ENCODE measurements around the gene GLI3.

The GLI3 gene

DNA sequence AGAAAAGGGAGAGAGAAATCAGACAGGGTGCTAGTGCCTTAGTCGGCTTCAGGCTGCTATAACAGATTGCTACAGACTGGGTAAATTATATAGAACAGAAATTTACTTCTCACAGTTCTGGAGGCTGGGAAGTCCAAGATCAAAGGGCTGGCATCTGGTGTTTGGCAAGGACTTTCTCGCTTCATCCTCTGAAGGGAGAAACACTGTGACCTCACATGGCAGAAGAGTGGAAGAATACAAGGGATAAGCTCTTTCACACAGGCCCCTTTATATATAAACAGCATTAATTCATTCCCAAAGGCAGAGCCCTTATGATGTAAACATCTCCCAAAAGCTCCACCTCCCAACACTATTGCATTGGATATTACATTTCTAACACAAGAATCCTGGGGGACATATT is 298.6 kb downstream of the GLI3 start:
- no peak for DNase-seq (ENCODE audit: low read depth in 2 of 3, low spot score in 1 of 3)

DNA sequence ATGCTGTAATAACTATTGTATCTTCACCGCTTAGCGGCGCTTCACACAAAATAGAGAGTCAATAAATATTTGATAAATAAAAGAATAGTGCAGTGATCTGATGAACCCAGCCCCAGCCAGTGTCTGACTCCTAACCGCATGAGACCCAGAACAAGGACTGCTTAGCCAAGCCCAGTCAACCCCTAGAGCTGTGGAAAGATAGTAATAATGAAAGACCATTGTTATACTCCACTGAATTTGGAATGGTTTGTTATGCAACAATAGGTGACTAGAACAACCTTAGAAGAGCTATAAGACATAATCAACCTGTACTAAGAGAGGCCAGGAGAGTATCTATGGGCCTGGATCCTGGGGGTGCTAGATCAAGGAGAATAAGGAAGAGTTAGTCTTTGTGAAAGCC is 303.6 kb downstream of the GLI3 start:
- no peak for DNase-seq (ENCODE audit: low read depth in 2 of 3, low spot score in 1 of 3)

DNA sequence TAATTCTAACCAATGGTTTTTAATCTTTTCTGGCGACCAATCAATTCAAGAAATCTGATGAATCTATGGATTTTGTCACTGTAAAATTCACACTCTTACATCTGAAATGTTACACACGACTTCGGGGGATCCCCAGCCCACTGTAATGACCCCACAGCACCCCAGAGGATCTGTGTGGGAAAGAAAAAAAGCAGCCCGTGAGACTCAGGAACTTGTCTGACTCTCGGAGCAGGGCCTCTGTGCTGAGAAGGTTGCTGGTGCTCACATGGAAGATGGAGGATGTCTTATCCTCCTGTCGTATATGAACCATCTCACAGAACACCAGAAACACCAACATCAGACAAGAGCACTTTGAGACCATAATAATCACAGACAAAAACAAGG is 305.8 kb downstream of the GLI3 start:
- no peak for DNase-seq (ENCODE audit: low read depth in 2 of 3, low spot score in 1 of 3)

DNA sequence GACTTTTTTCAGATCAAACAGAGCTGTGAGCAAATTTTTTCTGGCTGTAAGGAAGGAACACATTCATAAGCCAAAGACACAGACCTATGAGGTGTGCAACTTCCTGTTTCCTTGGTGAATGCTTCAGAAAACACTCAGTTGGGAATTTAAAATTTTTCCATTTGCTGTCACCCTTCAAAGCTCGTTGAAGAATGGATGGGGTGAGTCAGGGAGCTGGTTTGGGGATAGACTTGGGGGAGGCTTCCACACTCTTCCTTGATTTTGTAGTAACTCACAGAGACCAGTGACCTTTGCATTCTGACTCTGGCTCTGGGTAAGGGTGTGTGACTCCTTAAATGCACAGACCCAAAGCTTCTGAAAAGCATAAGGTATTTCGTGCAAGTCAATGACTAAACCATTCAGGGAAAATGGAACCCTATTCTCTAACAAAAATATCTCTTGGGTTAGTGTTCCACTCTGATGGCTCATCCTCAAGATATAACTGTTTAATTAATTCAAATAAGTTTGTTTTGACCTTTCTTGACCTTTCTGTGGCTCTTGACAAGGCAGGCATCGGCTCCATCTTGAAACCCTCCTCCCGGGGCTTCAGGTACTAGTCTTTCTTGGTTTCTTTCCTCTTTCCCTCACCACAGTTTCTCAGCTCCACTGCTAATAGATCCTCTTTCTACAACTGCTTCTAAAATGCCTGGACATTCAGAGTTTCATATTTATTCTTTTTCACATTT is 306.3 kb downstream of the GLI3 start:
- DNase-seq (ENCODE audit: low read depth in 2 of 3, low spot score in 1 of 3), result no peak

DNA sequence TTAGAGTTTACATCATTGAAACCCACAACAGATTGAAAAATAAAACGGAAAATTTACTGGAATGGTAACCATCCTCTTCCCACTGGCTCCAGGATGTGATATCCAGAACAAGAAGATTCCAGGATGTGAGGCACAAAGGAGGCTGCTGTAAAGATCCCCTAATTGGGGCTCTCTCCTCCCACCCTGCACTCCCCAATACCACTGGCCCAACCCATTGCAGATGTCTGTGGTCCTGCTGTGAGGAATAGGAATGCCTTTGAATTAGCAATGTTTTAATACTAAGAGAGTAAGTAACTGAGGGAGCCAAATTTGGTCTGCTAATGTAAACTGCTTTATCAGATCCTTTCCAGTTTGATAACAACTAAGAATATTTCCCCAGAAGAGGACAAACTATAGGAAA is 308.2 kb downstream of the GLI3 start:
- no peak for DNase-seq (ENCODE audit: low read depth in 2 of 3, low spot score in 1 of 3)

DNA sequence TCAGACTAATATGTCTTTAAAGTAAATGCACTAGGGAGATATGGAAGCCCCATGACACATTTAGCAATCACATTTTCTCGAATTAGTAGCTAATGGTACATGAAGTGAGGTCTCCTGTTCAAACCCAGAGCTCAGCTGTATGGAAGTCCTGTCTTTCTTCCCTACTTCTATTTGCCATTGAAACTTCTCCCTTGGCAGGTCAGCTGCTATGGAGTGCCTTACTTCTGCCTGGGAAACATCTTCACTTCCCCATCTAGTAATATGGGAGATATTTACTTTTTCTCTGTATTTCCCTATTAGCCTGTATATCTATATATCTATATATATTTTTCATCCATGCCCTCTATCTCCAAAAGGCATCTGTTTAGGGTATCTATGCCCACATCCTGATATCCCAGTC is 308.8 kb downstream of the GLI3 start:
- no peak for DNase-seq (ENCODE audit: low read depth in 2 of 3, low spot score in 1 of 3)

DNA sequence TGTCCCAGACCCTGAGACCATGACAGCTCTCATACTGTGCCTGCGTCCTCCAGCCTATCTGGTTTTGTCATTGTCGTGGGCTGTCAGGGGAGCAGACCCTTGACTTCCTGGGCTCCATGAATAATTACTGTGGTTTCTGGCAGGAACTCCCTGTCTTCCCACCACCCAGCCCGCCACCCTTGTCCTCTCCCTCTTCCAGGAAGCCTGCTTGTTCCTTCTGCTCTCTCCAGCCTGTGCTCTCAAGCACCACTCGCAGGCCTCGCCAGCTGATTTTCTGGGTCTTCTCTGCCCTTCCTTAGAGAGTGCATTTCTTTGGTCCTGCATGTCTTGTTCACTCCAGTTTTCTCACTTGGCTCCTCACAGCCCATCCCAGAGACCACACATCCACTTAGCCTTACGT is 309.6 kb downstream of the GLI3 start:
- no peak for DNase-seq (ENCODE audit: low read depth in 2 of 3, low spot score in 1 of 3)

DNA sequence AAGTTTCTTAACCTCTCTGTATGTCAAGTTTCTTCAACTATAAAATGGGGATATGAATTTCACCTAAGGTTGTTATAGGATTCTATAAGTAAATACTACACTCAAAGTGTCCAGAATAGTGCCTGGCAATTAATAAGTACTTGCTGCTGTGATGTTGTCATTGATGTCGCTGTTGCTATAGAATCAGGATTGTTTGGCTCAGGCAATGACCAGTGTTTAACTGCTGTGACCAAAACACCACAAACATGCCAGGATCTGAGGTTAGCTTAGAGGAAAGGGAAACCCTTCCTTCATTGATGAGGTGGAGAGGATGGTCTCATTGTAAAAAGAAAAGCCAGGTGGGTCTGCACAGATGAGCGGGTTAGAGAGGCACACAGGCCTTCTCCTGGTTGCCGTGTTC is 311.1 kb downstream of the GLI3 start:
- no peak for DNase-seq (ENCODE audit: low read depth in 2 of 3, low spot score in 1 of 3)

DNA sequence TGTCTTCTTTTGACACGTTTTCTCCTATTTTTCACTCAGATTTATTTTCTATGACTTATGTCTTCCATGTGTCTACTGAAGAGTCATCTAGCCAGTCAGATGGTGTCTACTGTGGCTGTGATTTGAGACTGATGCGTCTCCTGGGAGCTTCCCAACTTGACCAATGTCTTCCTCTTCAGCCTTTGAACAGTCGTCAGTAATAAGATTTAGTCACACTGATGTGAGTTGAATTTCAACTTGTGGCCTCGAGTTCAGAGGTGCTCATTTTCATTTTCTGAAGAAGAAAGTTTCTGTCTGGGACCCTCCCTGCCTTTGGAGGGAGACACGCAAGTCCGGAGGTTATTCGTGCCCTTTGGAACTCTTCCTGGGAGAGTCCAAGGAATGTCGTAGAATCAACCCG is 312.2 kb downstream of the GLI3 start:
- no peak for DNase-seq (ENCODE audit: low read depth in 2 of 3, low spot score in 1 of 3)

DNA sequence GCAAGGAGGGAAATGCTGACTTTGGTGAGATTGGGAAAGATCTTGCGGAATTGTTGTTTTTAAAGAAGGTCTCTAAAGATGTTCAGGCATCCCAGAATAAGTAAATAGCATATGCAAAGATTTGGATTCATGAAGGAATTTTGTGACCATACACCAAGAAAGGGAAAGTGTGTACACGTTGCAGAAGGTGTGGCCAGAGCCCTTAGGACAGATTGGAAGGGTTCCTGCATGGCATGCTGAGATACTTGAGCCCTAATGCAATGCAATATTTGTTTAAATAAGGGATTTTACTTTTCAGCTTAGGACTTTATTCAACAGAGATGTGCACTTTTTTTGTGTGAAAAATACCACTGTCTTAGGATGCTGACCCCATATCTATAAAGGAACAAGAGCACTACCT is 314.6 kb downstream of the GLI3 start:
- DNase-seq (ENCODE audit: low read depth in 2 of 3, low spot score in 1 of 3), result no peak

DNA sequence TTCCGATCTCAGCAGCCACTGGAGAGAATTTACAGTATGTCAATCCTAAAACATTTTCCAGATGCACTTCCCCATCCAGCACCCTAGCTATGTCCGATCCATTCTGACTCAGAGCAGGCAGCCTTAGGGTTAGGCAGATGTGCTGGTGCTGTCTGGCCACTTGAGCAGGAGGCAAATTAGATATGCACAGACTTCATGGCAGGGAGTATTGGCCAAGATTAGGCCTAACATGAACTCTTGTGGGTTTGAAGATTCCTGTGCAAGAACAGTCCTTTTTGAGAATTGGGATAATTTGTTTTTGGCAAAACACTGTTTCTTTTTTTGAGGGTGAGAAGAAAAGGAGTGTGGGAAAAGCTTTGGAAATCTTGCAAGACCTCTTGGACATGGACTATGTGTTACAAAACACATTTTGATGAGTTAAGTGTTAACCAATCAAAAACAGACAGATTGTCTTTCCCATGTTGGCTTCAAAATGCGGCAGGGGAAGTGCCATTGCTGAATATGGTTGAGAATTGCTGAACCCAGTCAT is 315.5 kb downstream of the GLI3 start:
- DNase-seq (ENCODE audit: low read depth in 2 of 3, low spot score in 1 of 3), result no peak

DNA sequence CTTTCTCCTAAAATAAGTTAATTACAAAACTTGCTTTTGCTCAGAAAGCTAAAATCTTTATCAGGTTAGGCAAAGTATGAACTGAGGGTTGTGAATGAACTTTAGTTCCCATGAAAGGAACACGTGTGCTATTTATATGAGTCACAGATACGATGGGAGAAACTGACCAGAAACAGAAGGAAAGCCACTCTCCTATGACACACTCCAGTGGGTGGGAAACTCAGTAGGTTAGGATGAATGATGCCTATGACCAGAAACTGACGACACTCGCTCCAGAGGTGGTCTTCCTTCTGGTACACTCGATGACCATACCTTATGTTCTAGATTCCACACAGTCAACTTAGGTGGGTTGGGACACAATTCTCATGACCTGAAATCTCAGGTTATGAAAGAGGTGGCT is 318.4 kb downstream of the GLI3 start:
- no peak for DNase-seq (ENCODE audit: low read depth in 2 of 3, low spot score in 1 of 3)

DNA sequence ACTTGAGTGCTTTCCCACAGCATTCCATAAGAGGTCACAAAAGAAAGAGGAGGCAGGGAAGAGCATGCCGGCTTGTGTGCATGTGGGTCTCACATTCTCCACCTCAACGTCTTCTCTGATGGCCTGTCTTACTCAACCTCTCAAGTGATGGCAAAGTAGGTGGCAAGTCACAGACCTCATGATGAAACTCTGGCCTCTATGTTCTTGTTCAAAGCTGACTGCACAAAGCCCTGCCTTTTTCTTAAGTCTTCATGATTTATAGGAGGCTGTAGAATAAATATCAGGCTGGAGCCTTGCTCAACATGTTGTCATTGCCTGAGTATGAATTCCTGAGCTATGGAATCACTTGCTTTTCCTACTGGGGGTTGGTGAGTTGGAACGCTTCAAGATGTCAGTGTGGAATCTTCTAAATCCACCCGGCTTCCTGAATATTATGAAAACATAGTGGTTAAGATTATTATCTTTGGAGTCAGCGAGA is 320.5 kb downstream of the GLI3 start:
- no peak for DNase-seq (ENCODE audit: low read depth in 2 of 3, low spot score in 1 of 3)

DNA sequence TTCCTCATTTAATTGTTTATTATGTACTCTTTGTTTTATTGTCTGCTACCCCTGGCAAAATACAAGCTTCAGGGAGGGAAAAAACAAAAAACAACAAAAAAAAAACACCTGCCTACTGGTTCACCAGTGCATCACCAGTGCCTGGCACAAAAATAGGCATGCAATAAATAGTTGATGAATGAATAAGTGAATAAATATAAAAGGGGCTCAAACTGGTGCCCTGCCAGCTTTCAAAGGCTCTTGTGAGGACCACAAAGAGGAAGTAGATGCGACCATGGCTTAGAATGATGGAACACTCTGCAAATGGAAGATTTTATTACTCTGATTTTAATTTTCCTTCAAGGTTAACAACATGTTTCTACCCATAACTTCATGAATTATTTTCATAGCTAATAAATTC is 321.1 kb downstream of the GLI3 start:
- DNase-seq (ENCODE audit: low read depth in 2 of 3, low spot score in 1 of 3), result no peak

DNA sequence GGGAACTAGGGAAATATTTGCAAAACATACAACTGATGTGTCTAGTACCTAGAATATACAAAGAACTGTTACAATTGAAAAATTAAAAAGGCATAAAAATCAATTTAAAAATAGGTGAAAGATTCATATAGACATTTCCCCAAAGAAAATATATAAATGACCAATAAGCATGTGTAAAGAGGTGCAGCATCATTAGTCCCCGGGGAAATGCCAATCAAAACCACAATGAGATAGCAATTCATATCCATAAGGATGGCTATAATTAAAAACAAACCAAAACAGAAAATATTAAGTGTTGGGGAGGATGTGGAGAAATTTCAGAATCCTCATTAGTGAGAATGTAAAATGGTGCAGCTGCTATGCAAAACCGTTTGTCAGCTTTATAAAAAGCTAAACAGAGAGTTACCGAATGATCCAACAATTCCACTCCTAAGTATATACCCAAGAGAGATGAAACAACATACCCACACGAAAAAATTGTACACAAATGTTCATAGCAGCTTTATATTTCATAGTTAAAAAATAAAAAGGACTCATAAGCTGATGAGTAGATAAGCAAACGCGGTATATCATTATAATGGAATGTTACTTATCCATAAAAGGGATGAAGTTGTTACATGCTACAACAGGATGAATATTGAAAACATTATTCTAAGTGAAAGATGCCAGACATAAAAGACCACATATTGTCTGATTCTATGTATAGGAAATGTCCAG is 324.0 kb downstream of the GLI3 start:
- DNase-seq (ENCODE audit: low read depth in 2 of 3, low spot score in 1 of 3), result no peak

DNA sequence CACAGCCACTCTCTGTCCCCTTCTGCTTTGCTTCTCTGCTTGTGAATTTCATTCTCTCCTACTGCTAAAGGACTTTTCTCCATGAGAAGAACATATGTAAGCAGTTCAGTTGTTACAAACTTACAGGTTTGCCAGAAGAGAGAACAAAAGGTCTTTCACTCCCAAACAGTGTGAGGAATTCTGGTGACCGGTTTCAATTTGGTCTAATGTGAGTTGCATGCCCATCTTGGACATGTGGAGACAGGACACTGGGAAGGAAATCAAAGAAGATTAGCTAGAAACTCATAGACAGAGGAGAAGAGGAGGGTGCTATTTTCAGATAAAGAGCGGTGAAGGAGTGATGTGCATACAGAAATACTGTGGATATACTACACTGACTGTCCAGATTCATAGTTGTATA is 324.6 kb downstream of the GLI3 start:
- DNase-seq (ENCODE audit: low read depth in 2 of 3, low spot score in 1 of 3), result no peak

DNA sequence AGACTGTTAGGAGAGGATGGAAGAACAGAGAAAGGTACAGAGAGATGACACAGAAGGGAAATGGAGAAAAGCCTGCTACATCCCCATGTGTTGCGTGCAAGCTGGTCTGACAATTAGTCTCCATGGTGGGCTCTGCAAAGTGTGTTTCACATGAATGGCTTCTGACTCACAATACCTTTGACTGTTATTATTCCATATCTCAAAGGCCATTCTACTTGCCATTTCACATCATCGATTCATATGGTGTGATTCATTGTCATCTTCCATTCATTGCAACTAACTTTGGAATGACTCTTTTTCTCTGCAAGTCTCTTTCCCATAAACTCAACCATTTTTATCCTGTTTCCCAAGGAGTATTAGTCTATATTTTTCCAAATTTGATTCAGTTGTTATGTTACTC is 325.2 kb downstream of the GLI3 start:
- DNase-seq (ENCODE audit: low read depth in 2 of 3, low spot score in 1 of 3), result no peak
